GM18511 (cell line): ENCODE results near the gene ISCU.
"Not testable (repeated sequence)": the region's sequence is repeated elsewhere in the genome, so short reads cannot be mapped to it uniquely, and the experiment has no call there.

Experiments
- ATAC-seq: cut with Tn5 transposase; IDR thresholded peaks from one replicate; pipeline ENCODE4 v1.9.1; 2021; ENCODE audit warnings: mild to moderate bottlenecking, moderate library complexity; ENCODE audit not compliant: unreplicated experiment

ISCU gene

DNA sequence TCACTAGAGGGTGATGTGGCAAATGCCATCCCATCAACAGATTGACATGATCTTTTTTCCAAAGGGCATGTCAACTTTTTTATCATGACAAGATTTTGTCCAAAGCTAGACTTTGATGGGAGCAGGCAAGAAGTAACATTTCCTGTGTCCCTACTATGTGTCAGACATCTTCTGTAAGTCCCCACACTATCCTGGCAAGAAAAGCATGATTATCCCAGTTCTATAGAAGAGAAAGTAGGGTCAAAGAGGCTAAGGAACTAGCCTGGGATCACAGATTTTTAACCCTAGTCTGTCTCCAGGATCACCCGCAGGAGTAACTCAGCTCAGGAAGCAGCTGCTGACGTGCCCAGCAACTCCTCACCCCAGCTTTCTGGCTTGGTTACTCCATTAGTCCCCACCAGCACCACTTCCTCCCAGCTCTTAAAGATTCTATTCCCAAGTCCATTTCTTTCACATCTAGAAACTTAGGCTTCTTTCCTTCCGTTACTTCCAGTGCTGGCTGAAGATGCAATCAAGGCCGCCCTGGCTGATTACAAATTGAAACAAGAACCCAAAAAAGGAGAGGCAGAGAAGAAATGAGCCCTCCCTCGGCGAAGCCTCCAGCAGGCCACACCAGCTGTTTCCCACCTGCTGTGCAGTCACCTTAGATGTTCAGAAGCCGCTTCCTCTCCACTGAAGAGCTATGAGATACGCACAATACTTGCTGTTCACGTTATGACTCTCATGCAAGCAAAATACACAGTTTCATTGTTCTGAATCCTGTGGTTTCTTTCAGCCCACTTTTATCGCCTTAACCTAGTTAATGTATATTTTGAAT lies 6.2 kb downstream of the ISCU start:
- peak; percentile 76 for ATAC-seq

DNA sequence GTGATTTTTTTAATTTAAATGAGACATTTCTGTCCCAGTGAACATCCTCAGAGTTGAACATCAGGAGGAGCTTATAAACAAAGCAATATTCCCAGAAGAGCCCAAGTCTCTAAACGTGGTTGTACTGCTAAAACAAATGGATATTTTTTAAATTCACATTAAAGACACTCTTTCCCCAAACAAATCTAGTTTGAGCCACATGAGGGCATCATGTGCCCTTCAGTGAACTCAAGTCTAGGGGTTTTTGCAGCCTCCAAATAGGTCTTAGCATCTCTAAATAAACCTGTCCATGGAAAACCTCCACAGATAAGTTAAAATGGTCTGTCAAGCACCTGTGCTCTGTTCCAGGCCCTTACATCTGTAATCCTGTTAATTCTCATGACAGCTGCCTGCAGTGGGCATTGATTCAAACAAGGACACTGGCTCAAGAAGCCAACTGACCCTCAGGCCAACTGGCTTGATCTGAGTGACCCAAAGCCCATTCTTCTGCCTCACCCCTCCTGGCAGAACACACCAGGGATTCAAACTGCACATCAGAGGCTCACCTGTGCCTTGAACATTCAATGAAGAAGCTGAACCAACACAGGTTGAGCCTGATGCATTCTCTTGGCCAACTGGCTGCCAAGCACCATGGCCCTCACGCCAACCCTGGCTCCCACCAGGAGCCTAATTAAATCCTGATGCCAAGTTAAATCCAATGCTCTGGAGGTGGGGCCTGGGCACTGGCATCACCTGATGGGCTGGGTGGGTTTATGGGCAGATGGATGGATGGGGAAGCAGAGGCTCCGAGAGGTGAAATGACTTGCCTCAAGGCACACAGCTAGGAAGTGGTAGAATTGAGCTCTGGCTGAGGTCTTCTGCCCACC lies 8.6 kb downstream of the ISCU start:
- ATAC-seq: no peak

DNA sequence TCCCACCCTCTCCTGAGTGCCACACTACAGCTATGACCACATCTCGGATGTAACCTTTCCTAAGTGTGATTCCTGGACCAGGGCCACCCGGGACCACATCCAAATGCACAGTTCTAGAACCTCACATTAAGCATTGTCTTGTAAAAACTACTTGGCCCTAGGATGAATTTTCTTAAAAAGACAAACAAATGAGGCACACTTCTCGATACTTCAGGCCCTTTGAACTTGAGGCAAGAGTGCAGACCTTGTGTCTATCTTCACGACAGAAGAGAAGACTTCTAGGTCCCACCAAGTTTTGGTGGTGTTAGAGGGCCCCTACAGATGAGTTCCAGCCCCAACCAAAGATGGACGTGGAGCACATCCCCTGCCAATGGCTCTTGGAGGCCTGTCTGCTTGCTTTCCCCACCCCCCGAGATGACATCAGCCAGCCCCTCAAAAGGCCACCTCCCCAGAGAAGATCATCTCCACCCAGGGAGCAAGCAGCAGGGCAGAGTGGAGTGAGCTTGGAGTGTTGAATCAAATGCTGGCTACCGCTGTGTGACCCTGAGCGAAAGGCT lies 9.3 kb downstream of the ISCU start:
- no peak for ATAC-seq

DNA sequence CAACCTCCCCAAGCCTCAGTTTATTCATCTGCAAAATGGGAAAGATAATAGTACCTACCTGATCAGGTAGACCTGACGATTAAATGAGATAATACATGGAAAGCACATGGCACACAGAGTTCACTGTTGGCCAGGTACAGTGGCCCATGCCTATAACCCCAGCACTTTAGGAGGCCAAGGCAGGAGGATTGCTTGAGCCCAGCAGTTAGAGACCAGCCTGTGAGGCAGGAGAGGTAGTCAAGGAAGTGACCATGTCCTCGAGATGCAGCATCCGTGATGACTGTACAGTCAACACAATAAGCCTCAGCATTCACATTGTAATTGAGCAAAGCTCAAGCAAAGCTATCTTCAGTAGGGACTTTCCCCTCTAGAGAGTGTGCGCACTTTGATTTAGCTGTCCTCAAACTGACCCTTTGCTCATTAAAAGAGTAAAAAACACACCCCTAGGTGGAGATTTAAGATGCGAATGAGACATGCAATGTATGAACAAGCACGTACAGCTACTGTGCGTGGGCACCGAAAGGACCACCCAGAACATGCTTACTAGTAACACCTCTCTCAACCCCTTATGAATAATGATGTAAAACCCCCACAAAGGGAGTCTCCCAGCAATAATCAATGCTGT lies 9.9 kb downstream of the ISCU start:
- peak; percentile 28 for ATAC-seq

DNA sequence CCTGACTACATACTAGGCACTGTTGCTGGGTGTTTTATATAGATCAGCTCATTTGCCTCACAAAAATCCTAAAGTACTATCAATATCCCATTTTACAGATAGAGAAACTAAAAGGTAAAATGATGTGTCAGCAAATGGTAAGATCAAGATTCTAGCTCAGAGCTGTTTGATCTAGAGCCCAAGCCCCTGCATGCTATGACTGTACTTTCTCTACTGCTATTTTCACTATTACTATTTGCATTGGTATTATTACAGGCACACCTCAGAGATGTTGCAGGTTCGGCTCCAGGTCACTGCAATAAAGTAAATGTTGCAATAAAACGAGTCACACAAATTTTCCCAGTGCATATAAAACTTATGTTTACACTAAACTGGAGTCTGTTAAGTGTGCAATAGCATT lies 10.9 kb downstream of the ISCU start:
- ATAC-seq: no peak

DNA sequence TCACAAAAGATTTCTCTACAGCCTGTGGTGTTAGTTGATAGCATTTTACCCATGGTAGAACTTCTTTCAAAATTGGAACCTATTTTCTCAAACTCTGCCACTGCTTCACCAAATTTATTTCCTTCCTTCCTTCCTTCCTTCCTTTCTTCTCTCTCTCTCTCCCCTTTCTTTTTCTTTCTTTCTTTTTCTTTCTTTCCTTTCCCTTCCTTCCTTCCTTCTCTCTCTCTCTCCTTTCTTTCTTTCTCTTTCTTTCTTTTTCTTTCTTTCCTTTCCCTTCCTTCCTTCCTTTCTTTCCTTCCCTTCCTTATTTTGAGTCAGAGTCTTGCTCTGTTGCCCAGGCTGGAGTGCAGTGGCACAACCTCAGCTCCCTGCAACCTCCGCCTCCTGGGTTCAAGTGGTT lies 11.9 kb downstream of the ISCU start:
- not testable (repeated sequence) for ATAC-seq

DNA sequence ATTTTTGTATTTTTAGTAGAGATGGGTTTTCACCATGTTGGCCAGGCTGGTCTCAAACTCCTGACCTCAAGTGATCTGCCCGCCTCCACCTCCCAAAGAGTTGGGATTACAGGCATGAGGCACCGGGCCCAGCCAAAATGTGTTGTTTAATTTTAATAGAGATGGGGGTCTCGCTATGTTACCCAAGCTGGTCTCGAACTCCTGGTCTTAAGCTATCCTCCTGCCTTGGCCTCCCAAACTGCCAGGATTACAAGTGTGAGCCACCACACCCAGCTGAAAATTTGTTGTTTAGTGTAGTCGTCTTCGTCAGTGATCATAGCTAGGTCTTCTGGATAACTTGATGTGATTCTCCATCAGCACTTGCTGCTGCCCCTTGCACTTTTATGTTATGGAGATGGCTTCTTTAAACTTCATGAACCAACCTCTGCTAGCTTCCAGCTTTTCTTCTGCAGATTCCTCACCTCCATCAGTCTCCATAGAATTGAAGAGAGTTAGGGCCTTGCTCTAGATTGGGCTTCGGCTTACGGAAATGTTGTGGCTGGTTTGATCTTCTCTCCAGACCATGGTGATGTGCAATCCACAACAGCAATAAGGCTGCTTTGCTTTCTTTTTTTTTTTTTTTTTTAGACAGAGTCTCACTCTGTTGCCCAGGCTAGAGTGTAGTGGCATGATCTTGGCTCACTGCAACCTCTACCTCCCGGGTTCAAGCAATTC lies 13.0 kb downstream of the ISCU start:
- no peak for ATAC-seq

DNA sequence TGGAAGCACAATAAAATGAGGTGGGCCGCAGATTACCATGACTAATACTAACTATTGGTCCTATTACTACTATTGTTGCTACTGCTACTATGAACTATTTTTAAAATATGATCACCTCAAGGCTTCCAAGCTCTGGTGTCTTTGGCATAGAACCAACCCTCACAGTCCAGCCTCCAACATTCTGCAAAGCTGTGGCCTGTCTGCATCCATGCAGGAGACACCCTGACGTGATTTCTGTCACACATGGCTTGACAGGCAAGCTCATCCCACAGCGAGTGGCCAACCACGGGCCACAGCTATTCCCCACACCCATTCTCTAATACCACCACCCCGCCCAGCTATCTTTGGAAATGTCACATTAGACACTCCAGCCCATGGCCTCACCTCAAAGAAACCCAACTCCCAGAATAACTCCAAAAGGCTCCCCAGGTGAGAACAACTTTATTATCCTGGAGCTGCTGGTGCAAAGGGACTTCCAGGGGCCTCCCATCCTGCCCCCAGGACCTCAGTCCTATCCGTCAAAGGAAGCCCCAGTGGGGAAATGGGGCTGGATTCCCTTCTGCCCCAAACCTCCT lies 14.4 kb downstream of the ISCU start:
- ATAC-seq: peak; percentile 2

DNA sequence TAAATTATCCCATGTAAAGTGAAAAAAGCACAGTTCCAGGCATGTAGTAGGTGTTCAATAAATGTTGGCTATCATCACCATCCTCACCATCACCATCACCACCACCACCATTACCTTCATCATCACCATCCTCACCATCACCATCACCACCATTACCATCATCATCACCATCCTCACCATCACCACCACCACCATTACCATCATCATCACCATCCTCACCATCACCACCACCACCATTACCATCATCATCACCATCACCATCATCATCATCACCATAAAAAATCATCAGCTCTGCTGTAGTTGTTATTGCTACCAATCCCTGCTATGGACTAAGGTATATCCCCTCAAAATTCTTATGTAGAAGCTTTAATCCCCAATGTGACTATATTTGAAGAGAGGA lies 15.1 kb downstream of the ISCU start:
- ATAC-seq: no peak

DNA sequence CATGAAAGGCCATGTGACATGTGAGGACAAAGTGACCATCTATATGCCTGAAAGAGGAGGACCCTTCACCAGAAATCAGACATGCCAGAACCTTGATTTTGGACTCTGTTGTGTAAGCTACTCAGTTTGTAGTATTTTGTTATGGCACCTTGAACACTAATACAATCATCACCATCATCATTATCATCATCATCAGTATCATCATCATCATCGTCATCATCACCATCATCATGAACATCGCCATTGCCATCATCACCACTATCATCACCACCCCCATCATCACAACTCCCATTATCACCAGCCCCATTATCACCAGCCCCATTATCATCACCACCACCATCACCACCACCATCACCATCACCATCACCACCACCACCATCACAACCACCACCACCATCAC lies 15.9 kb downstream of the ISCU start:
- no peak for ATAC-seq

DNA sequence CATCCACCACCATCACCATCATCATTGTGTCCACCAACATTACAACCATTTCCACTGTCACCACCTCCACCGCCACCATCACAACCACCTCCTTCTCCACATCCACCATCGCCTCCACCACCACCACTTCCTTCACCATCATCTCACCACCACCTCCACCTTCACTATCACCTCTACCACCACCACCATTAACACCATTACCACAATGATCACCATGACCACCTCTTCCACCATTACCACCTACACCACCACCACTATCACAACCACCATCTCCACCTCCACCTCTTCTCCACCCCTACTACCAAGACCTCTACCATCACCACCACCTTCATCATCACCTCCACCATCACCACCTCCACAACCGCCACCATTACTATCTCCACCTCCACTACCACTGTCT lies 16.4 kb downstream of the ISCU start:
- no peak for ATAC-seq

DNA sequence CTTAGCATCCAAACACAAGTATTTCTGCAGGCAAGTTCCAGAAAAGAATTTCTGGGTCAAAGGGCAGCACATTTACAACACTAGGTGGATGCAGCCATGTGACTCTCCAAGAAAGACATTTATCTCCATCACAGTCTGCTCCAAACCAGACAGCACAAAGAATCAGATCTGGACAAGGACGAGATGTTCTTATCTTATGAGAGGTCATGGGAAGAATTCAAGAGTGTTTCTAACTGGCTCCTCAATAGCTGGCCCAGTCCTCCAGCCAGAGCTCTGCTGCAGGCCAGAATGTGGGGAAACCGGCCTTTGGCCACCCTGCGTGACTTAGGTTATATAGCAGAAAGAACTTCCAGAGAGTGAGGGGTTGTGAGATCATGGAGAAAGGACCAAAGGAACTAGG lies 18.1 kb downstream of the ISCU start:
- ATAC-seq: no peak

DNA sequence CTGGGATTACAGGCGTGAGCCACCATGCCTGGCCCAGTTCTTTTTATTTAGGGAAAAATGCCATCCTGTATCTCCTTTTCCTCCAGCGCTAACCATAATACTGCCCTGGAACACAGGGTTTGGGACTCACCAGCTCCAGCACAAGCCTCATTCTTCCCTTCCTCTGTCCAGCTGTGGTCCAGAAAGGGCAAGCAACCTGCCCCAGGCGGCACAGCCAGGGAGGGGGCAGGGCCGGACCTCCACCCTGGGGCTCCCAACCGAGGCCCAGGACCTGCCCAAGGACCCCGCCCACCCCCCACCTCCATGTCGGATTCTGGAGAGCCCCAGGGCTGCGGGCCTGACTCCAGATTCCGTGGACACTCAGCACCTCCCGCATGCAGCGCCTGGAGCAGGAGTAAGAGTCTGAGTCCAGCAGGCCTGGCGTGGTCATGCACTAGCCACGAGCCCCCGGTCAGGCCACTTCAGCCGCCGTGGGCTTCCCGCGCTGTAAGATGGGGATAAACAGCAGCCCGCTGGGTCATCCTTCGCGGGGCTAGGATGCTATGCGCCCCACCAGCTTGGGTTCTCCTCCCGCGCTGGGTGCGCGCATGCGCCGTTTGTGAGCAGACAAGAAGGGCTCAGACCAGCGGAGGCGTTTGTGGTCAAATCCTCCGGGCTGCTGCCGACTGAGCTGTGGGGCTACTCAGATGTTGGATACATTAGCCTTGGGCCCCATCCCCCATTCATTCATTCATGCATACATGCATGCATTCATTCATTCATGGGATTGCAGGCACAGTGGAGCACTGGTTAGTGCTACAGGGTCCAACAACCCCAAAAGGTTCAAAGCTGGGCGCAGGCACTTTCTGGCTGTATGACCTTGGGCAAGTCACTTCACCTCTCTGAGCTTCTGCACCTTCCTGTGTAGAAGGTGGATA lies 19.2 kb downstream of the ISCU start:
- no peak for ATAC-seq

DNA sequence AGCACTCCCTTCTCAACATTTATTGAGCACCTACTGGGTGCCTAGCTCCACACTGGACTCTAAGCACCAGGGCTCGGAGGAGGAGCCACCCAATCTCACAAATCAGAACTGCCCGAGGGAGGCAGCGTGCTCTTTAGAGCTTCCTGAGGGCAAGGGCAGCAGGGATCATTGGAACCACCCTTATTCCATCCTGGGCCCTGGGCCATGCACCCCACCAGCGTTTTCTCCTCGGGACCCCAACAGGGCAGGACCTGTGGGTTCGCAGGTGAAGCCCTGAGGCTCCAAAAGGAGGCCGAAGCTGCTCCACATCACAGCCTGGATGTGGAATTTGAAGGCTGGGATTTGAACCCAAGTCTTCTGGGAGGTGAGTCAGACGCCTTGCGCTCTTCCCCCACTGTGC lies 20.1 kb downstream of the ISCU start:
- no peak for ATAC-seq

DNA sequence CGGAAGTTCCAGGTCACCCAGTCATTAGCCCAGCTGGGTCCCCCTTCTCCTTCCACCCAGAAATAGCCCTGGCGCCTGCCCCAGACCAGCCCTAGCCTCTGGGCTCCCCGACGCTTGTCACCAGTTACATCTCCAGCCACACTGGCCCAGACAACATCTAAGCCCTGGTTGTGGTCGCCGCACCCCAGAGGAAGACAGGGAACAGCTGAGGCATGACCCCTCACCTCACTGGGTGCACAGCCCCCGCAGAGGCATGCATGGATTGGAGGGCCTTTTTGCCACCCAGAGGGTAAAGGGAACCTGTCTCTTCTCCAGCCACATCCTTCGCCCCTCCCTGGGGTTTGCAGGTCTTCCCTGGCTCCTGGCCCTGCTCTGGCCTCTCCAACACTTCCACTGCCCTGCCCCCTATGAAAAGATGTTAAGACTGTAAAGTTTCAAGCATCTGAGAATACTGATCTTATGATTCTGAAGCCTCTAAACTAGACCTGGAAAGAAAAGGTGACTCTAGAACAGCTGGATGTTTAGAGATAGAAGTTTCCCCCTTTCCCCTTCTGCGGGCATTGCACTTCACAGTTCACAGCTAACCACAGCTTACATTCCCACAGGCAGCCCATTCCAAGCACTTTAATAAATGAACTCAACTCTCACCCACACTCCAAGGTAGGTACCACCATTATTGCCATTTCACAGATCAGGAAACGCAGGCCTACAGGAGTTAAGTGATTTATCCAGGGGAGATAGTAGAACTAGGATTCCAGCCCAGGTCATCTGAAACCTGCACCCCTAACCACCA lies 20.8 kb downstream of the ISCU start:
- no peak for ATAC-seq

DNA sequence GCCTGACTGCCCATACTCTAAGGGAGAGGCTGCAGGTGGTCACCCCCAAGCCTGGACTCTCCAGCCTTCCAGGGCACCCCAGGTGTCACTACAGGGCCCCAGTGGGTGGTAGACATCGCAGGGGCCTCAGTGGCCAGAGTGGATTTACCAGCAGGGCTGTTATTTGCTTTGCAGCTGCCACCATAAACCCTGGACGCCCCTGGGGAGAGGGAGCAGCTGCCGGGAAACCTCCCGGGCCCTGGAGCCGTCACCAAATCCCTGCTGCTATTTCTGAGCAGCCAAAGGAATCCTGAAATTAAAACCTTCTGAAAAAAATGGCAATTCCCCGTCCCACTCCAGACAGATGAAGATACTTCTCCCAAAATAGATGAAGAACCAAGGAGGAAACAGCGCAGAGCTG lies 21.6 kb downstream of the ISCU start:
- no peak for ATAC-seq

DNA sequence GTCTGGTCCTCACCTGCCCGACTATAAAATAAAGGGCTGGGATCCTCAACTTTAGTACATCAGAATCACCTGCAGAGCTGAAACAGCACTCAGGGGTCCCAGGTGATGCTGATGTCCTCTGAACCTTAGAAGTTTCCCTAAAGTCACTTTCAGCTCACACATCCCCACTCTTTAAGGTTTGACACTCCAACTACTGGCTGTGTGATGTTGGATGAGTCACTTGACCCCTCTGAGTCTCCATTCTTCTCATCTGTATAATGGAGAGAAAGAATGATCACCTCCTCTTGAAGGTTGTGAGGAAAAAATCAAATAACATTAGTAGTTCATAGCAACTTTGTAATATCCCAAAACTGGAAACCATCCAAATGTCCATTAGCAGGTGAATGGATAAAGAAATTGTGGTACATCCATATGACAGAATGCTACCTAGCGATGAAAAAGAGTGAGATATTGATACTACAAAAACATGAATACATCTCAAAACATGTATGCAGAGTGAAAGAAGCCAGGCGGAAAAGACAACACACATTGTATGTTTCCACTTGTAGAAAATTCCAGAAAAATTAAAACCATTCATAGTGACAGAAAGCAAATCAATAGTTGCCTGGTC lies 22.2 kb downstream of the ISCU start:
- ATAC-seq: no peak

DNA sequence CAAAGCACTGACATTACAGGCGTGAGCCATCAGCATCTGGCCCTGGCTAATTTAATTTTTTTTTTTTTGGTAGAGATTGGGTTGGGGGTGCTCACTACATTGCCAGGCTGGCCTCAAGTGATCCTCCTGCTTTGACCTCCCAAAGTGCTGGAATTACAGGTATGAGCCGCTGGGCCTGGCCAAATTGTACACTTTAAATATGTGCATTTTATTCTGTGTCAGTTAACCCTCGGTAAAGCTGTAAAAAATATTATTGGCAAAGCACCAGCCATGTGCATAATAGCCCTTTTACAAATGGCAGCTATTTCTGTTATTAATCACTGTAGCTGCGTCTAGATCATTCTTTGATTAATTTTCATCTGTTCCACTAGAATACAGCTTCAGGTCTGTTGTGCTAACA lies 23.5 kb downstream of the ISCU start:
- ATAC-seq: no peak
